CD8-positive, alpha-beta memory T cell (primary cell): ENCODE data around the gene GTF2F1. TPM values are rescaled to one million over a fixed set of nuclear protein-coding genes. Genes with fewer than 3 reads are reported as not detected.

ENCODE experiments used
- CTCF ChIA-PET: fragments of 350-600 bp; sonication (Branson Sonifier 250); formaldehyde crosslinking; loops from one replicate; lab custom pipeline; 2021; ENCODE audit warnings: antibody characterized with exemption; lab: Charles Lee
- POLR2A ChIA-PET: fragments of 350-600 bp; sonication (Branson Sonifier 250); formaldehyde crosslinking; loops from one replicate; lab custom pipeline; 2021; ENCODE audit warnings: antibody characterized with exemption; lab: Charles Lee
- DNase-seq, 5 donors: peaks; one replicate each; pipeline versions ENCODE4 v3.0.0 to v3.0.0-alpha.2; 2020 to 2022; ENCODE audit warnings: mixed read lengths in 1 of 5
- H3K27ac ChIP-seq: one replicate; pipeline ENCODE4 v1.7.0; 2013; ENCODE audit warnings: low read depth, mild to moderate bottlenecking, low read length, moderate library complexity
- H3K27me3 ChIP-seq: 2 replicates; pipeline ENCODE4 v1.7.0; 2013; ENCODE audit warnings: low read length, mild to moderate bottlenecking; ENCODE audit not compliant: insufficient read depth, poor library complexity, severe bottlenecking
- H3K36me3 ChIP-seq: 2 replicates; pipeline ENCODE4 v1.7.0; 2013; ENCODE audit warnings: mild to moderate bottlenecking, low read length, moderate library complexity; ENCODE audit not compliant: insufficient read depth
- H3K4me1 ChIP-seq: 2 replicates; pipeline ENCODE4 v1.7.0; 2013; ENCODE audit warnings: mild to moderate bottlenecking, low read length, moderate library complexity; ENCODE audit not compliant: insufficient read depth
- H3K4me3 ChIP-seq: 2 replicates; pipeline ENCODE4 v1.7.0; 2013; ENCODE audit warnings: mild to moderate bottlenecking, low read length
- H3K9me3 ChIP-seq: 2 replicates; pipeline ENCODE4 v1.7.0; 2013; ENCODE audit warnings: mild to moderate bottlenecking, low read length
- H3K27ac Mint-ChIP-seq, 8 donors: one replicate each; pipeline ENCODE4 v1.8.0; 2020 to 2021; ENCODE audit warnings: mixed read lengths in 8 of 8, mild to moderate bottlenecking in 6 of 8, inconsistent platforms in 3 of 8, moderate library complexity in 3 of 8
- H3K27me3 Mint-ChIP-seq, 2 donors: one replicate each; pipeline ENCODE4 v1.8.0; 2020 to 2021; ENCODE audit warnings: mixed read lengths in 2 of 2, mild to moderate bottlenecking in 1 of 2, moderate library complexity in 1 of 2
- H3K36me3 Mint-ChIP-seq, 3 donors: one replicate each; pipeline ENCODE4 v1.8.0; 2020 to 2021; ENCODE audit warnings: mixed read lengths in 3 of 3, inconsistent platforms in 1 of 3, mild to moderate bottlenecking in 1 of 3
- H3K4me1 Mint-ChIP-seq, 3 donors: one replicate each; pipeline ENCODE4 v1.8.0; 2020 to 2021; ENCODE audit warnings: mixed read lengths in 3 of 3, inconsistent platforms in 1 of 3, mild to moderate bottlenecking in 1 of 3
- H3K4me3 Mint-ChIP-seq, 7 donors: one replicate each; pipeline ENCODE4 v1.8.0; 2020 to 2021; ENCODE audit warnings: mixed read lengths in 7 of 7, mild to moderate bottlenecking in 6 of 7, moderate library complexity in 4 of 7, inconsistent platforms in 2 of 7
- H3K9me3 Mint-ChIP-seq, 5 donors: one replicate each; pipeline ENCODE4 v1.8.0; 2020 to 2022; ENCODE audit warnings: mixed read lengths in 5 of 5, mild to moderate bottlenecking in 3 of 5, moderate library complexity in 2 of 5, inconsistent platforms in 1 of 5
- polyA plus RNA-seq: library from polyadenylated mRNA; unstranded; fragments of 300-500 nt; fragmentation: Illumina TruSeq; gene quantifications from one replicate; pipeline ENCODE4 v1.2.3, GENCODE V29; 2021
- total RNA-seq, 2 experiments: library from RNA; stranded (reverse); gene quantifications; one replicate each; pipeline ENCODE4 v1.2.3, GENCODE V29; 2021

Gene GTF2F1
- total and polyA plus RNA-seq, 3 experiments from 2014 or later, result 25.2 to 66.2 (median 63.3) TPM

- peaks cover 30 to 46% (median 33%) of the 10 kb centered on the region in 3 donors for H3K4me1 Mint-ChIP-seq
- Histone ChIP-seq H3K36me3 (peaks cover 26% of the 10 kb centered on the region), H3K27me3 (no peaks in the 10 kb centered on the region), H3K4me3 (peak overlapping the region; percentile 73), H3K9me3 (no peaks in the 10 kb centered on the region), H3K4me1 (peaks cover 27% of the 10 kb centered on the region), H3K27ac (peak overlapping the region; percentile 69)
- ChIA-PET POLR2A (interaction anchor here (1.3 to 1.5 kb wide), 2 partner anchors 31 to 62 kb away, joined by 5 to 10 read pairs; partner anchors contain the start of genes CLPP and GTF2F1), CTCF (interaction anchor here (0.6 kb wide), 1 partner anchor 126 kb away, joined by 3 read pairs; no protein-coding TSS in a partner anchor)
- peak in 3 of 5 donors; percentile 15 to 21 (median 16) for DNase-seq
- H3K9me3 Mint-ChIP-seq, result no peaks in the 10 kb centered on the region
- H3K27ac Mint-ChIP-seq, result peak overlapping the region; percentile 71 to 96 (median 89)
- peak overlapping the region; percentile 87 to 94 (median 90) for H3K4me3 Mint-ChIP-seq
- peaks cover 3 to 44% (median 9%) of the 10 kb centered on the region in 3 donors for H3K36me3 Mint-ChIP-seq
- H3K27me3 Mint-ChIP-seq, result peaks cover 0 to 1% of the 10 kb centered on the region in 2 donors
Observed at GRCh38 chr19:6423499-6424194, 30.7 kb upstream of the GTF2F1 start.

GRCh38 chr19:6421075-6422014, 28.4 kb upstream of the GTF2F1 start:
- H3K9me3 ChIP-seq, result no peaks in the 10 kb centered on the region
- peaks cover 3 to 65% (median 9%) of the 10 kb centered on the region in 3 donors for H3K36me3 Mint-ChIP-seq
- H3K4me3 Mint-ChIP-seq, result peak overlapping the region in 2 of 7 donors; percentile 24 to 90
- no peak for DNase-seq
- H3K9me3 Mint-ChIP-seq, result no peaks in the 10 kb centered on the region
- H3K4me1 ChIP-seq, result peaks cover 27% of the 10 kb centered on the region
- peak overlapping the region in 4 of 8 donors; percentile 17 to 85 (median 42) for H3K27ac Mint-ChIP-seq
- H3K27ac ChIP-seq, result no peak overlapping the region
- peaks cover 30 to 46% (median 33%) of the 10 kb centered on the region in 3 donors for H3K4me1 Mint-ChIP-seq
- no peaks in the 10 kb centered on the region for H3K27me3 ChIP-seq
- ChIA-PET CTCF (no interaction called here), POLR2A (no interaction called here)
- H3K36me3 ChIP-seq, result peaks cover 48% of the 10 kb centered on the region
- no peak overlapping the region for H3K4me3 ChIP-seq
- H3K27me3 Mint-ChIP-seq, result peaks cover 0 to 1% of the 10 kb centered on the region in 2 donors

- Histone ChIP-seq H3K4me1 (peaks cover 14% of the 10 kb centered on the region), H3K36me3 (peaks cover 52% of the 10 kb centered on the region), H3K27me3 (no peaks in the 10 kb centered on the region), H3K27ac (no peak overlapping the region), H3K9me3 (no peaks in the 10 kb centered on the region), H3K4me3 (no peak overlapping the region)
- H3K9me3 Mint-ChIP-seq, result no peaks in the 10 kb centered on the region
- DNase-seq, result no peak
- CTCF ChIA-PET, result interaction anchor here (1.3 kb wide), 1 partner anchor 21 kb away, joined by 3 read pairs; no protein-coding TSS in a partner anchor
- H3K27me3 Mint-ChIP-seq, result no peaks in the 10 kb centered on the region
- peaks cover 3 to 91% (median 9%) of the 10 kb centered on the region in 3 donors for H3K36me3 Mint-ChIP-seq
- H3K4me1 Mint-ChIP-seq, result peaks cover 18 to 32% (median 19%) of the 10 kb centered on the region in 3 donors
- POLR2A ChIA-PET, result no interaction called here
- peak overlapping the region in 1 of 7 donors; percentile 69 for H3K4me3 Mint-ChIP-seq
- no peak overlapping the region for H3K27ac Mint-ChIP-seq
Observed at GRCh38 chr19:6418562-6418932, 25.6 kb upstream of the GTF2F1 start.

DNA sequence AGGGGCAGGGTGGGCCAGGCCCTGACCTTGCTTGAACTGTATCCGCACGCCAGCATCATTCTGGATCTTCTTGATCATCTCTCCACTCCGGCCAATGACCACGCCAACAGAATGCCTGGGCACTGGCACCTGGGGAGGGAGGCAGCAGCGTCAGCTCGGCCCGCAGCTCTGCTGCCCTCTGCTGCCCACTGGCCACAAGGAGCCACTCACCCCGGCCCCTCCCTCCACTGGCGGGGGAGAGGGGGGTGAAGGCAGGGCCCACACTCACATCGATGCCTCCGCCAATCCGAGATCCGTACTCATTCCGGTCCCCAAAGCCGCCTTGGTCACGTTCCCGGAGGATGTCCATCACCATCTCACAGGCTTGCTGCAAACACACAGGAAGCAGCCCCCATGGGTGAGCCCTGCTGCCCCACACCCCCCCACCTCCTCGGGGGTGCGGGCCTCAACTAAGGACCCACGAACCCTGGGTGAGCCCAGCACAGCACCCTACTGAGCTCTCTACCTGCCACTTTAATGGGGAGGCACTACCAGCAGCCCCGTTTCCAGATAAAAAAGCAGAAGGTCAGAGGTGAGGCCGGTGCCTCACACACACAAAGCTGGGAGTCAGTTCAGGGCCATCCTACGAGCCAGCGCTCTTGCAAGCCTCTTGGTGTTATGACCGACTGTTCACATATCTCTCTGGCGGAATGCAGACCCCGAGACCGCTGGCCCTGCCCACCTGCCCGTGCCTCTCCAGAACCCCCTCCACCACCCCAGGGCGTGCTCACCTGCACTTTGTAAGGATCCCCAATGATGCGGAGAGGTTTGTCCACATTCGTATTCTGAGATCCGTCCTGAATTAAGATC, 25.0 kb upstream of the GTF2F1 start:
- CTCF ChIA-PET, result interaction anchor here (1.3 kb wide), 1 partner anchor 20 kb away, joined by 3 read pairs; no protein-coding TSS in a partner anchor

GRCh38 chr19:6416658-6417405, 23.9 kb upstream of the GTF2F1 start:
- POLR2A ChIA-PET, result interaction anchor here (0.6 kb wide), 1 partner anchor 9 kb away, joined by 3 read pairs; no protein-coding TSS in a partner anchor
- H3K9me3 ChIP-seq, result no peaks in the 10 kb centered on the region
- H3K27ac ChIP-seq, result no peak overlapping the region
- Mint-ChIP-seq H3K4me1 (peaks cover 1 to 15% (median 2%) of the 10 kb centered on the region in 3 donors), H3K4me3 (no peak overlapping the region), H3K9me3 (no peaks in the 10 kb centered on the region), H3K36me3 (peaks cover 3 to 87% (median 6%) of the 10 kb centered on the region in 3 donors), H3K27me3 (no peaks in the 10 kb centered on the region), H3K27ac (no peak overlapping the region)
- H3K27me3 ChIP-seq, result no peaks in the 10 kb centered on the region
- H3K4me1 ChIP-seq, result no peaks in the 10 kb centered on the region
- H3K36me3 ChIP-seq, result peaks cover 52% of the 10 kb centered on the region
- CTCF ChIA-PET, result interaction anchor here (0.6 to 1.3 kb wide), 2 partner anchors 19 to 103 kb away, joined by 3 read pairs; no protein-coding TSS in a partner anchor
- no peak overlapping the region for H3K4me3 ChIP-seq
- no peak for DNase-seq

More for the DNA sequence above, 25.0 kb upstream of the GTF2F1 start:
- Mint-ChIP-seq H3K27me3 (no peaks in the 10 kb centered on the region), H3K4me3 (peak overlapping the region in 2 of 7 donors; percentile 32 to 42), H3K27ac (no peak overlapping the region), H3K4me1 (peaks cover 12 to 26% (median 12%) of the 10 kb centered on the region in 3 donors), H3K36me3 (peaks cover 3 to 91% (median 9%) of the 10 kb centered on the region in 3 donors), H3K9me3 (no peaks in the 10 kb centered on the region)
- Histone ChIP-seq H3K27ac (no peak overlapping the region), H3K27me3 (no peaks in the 10 kb centered on the region), H3K4me1 (peaks cover 8% of the 10 kb centered on the region), H3K36me3 (peaks cover 52% of the 10 kb centered on the region), H3K4me3 (no peak overlapping the region), H3K9me3 (no peaks in the 10 kb centered on the region)
- DNase-seq, result no peak
- POLR2A ChIA-PET, result interaction anchor here (0.6 kb wide), 1 partner anchor 8 kb away, joined by 3 read pairs; no protein-coding TSS in a partner anchor

DNA sequence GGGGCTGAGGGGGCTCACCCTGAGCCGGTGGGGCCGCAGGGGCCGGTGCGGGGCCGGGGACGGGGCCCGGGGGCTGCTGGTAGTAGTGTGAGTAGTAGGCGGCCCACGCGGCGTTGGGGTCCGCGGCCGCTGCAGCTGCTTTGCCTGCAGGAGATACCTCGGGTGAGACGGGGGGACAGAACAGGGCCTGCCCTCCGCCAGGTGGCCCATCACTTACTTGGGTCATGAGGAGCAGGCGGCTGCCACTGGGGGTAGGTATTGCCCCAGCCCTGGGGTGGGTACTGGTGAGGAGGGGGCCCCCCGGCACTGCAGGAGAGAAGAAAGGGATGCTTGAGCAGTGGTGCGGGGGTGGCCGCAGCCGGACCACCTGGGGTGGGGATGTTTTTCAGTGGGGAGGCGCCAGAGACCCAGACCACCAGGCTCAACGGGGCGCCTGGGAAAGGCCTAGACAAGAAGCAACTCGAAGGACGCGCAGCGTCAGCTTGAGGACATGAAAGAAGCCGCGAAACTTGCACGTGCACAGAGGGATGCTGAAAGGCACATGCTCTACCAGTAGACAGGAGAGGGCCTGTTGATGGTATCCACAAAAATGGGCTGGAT, 22.7 kb upstream of the GTF2F1 start:
- Histone ChIP-seq H3K36me3 (peaks cover 45% of the 10 kb centered on the region), H3K4me3 (no peak overlapping the region), H3K27me3 (no peaks in the 10 kb centered on the region), H3K27ac (no peak overlapping the region), H3K9me3 (no peaks in the 10 kb centered on the region), H3K4me1 (no peaks in the 10 kb centered on the region)
- H3K4me1 Mint-ChIP-seq, result peaks cover 0 to 3% (median 1%) of the 10 kb centered on the region in 3 donors
- no peaks in the 10 kb centered on the region for H3K9me3 Mint-ChIP-seq
- no peak overlapping the region for H3K4me3 Mint-ChIP-seq
- CTCF ChIA-PET, result no interaction called here
- peaks cover 3 to 75% (median 5%) of the 10 kb centered on the region in 3 donors for H3K36me3 Mint-ChIP-seq
- DNase-seq, result no peak
- H3K27me3 Mint-ChIP-seq, result no peaks in the 10 kb centered on the region
- POLR2A ChIA-PET, result no interaction called here
- no peak overlapping the region for H3K27ac Mint-ChIP-seq
